Myocyte (in vitro differentiated cells): ENCODE data around the gene CRMP1. TPM values are rescaled to one million over a fixed set of nuclear protein-coding genes. Genes with fewer than 3 reads are reported as not detected.

Source experiments
- DNase-seq: peaks from one replicate; pipeline ENCODE4 v3.0.0-alpha.2; 2012; ENCODE audit warnings: low read depth
- total RNA-seq: library from RNA; depleted of rRNA; stranded (reverse); fragments of >200 nt; gene quantifications from 2 replicates; pipeline ENCODE4 v1.2.3, GENCODE V29; 2014

CRMP1 gene
- total RNA-seq, 1 donor from 2014 or later, result 23.6 TPM

DNA sequence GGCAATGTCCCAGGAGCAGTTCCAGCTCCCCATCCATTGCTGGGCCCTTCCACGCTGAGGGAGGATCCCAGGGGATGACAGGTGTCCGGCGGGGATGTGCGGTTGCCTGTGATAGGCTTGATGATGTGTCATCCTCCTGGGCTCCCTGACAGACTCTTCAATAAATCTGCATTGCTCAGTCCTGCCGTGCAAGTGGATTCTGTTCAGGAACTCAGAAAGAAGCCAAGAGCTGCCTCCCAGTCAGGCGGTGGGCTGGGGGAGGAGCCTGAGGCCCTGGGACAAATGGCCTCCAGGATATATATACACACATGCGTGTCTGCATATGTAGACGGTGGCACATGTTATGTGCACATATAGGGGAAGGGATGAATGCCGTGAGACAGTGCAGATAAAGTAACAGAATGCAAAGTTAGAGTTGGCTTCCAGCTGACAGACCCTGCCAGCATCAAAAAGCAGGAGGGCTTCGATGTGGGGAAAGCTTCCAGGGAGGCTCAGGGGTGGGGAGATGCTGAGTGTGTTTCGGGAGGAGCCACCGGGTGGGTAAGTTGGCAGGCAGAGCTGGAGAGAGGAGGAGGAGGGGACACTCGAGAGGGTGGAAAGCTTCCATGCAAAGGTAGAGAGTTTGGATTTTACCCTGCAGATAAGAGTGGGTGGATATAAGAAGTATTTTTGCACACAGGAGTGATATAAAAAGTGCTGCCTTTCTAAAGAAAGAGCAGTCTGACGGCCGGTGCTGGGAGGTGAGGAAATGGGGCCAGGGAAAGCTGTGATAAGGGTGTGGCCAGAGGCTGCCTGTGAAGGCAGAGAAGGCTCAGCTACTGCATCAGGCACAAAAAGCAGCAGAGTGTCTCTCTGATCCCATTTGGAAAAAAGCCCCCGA, 28.5 kb upstream of the CRMP1 start:
- peak; percentile 76 for DNase-seq

DNA sequence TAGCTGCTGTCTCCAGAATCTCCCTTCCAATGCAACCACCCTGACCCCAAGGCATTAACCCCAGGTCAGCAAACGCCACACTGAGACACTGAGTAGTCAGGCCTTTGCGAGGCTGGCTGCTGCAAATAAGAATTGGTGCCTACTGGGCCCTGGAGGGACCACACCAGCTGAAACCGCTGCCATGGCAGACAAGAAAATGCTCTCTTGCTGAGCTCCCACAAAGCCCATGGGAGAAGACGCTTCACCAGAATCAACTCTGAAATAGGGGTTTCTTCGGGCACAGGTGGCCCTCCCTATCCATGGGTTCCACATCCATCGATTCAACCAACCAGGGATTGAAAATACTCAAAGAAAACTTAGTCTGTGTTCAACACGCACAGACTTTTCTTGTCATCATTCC, 26.7 kb upstream of the CRMP1 start:
- no peak for DNase-seq

DNA sequence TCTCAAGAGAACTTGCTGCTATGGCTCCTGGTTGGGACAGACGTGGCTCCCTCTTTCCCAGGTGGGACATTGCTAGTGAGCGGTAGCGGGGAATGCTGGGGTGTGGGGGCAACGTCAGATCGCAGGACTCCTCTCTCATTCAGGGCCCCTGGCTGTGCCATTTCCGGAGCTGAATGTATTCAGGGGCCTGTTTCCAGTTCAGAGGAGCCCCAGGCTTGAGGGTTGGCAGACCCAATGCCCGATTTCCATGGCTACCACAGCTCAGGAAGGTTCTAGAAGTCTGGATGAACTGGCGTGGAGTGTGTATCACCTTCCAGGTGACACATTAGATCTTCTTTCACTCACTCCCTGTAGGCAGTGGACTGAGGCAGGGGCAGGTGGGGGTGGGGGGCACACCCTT, 26.2 kb upstream of the CRMP1 start:
- DNase-seq, result no peak

DNA sequence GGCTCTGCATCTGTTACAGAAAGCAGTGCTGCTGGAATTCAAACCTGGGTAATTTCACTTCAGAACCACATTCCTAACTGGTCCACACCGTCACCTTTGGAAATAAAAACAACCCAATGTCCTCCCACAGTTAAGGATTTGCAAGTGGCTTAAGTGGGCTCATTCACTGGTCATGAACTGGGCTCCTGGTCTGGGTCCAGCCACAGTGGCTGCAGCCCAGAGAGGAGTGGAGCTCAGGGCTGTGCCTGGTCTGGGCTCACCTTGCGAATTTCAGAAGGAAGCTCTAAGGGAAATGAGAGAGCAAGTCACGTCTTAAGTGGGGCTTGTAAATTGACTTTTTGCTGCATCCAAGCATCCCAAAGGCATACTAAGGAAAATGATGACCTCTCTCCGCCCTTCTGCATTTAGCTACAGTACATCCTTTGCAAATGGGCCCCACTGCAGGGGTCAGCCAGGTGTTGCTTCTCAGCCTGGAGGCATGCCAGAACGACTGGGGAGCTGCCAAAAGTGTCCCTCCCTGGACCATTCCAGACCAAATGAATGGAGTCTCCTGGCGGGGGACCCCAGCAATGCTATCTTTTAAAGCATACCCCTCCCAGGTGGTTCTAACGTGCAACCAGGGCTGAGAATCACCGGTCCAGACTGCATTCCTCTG, 25.6 kb upstream of the CRMP1 start:
- no peak for DNase-seq

DNA sequence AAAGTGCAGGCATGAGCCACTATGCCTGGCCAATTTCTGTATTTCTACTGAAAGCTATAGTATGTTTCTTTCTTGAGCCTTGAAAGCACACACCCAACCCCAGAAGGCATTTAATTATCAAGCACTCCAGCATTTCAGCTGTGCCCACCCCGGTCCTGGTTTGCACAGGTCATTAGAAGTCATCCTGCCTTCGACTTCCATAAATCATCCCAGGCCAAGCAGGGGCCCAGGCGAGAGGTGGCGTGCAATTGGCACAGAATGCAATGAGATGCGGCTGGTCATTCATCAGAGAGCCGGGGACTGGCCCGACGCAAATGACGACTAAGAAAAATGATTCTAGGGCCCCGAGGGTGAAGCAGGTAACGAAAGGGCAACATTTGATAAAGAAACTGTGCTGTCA, 24.8 kb upstream of the CRMP1 start:
- DNase-seq, result no peak

DNA sequence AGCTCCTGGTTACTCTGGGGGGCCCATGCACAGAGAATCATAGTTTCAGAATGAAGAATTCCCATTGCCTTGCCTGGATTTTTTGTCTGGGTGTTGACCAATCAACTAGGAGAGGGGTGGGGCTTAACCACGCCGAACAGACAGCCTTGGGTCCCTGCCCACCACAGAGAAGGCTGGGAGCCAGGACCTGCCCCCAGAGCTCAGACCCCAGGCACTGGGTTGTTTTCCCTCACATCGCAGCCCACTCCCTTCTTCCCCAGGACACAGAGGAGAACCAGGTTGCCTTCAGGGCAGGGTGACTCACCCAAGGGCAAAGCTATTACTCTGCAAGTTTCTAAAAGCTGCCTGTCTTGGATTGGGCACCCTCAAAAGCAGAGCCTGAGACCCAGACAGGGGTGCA, 23.3 kb upstream of the CRMP1 start:
- no peak for DNase-seq

DNA sequence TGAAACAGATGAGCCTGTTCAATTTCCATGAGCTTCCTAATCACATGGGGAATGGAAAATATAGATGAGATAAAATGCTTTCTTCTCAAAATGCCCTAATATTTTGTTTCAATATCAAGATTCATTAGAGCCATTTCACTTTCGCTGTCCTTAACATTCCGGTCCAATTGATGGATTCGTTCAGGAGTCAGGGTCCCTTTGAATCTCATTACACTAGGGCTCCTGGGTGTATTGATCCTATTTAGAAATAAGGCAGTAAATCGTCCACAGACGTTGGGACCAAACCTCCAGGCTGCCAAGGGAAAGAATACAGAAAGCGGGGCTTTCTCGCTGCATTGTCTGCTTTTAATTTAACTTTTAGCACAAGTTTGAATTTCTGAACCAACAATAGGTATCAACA, 20.6 kb upstream of the CRMP1 start:
- DNase-seq, result no peak

DNA sequence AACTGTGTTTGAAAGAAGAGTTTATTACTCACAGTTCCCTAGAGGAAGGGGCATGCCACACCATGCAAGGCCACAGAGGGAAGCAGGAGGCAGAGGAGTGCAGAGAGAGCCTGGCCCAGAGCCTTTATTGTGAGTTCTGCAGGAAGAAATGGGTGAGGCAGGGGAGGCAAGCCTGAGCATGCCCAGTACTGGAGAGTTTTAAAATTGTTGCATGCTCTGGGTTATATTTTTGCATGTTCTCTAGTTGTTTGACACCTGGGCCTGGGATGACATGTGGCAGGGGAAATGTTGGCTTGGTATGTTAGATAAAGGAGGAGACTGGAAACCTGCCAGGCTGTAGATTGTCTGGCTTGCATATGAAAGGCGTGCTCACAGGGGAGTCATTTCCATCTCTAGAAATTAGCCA, 19.7 kb upstream of the CRMP1 start:
- DNase-seq, result no peak

DNA sequence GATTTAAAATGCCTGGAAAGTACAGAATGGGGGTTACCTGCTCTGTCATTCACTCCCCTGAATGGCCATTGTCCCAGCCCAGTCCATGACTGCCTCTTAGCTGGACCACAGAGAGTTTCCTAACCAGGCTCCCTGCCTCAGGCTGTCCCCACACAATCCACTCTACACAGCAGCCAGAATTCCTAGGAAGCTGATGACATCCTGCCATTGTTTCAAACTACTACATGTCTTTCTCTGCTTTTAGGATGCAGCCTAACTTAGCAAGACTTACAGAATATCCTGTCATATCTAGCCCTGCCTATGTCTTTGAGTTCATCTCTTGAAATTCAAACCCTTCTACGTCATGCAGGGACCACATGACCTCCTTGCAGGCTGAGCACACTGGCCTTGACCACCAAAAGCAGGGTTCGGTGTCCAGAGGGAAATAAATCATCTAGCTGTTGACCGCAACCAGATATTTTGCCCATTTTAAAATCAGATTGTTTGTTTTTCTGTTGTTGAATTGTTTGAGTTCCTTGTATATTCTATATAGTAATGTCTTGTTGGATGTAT, 16.1 kb upstream of the CRMP1 start:
- DNase-seq, result peak; percentile 21

DNA sequence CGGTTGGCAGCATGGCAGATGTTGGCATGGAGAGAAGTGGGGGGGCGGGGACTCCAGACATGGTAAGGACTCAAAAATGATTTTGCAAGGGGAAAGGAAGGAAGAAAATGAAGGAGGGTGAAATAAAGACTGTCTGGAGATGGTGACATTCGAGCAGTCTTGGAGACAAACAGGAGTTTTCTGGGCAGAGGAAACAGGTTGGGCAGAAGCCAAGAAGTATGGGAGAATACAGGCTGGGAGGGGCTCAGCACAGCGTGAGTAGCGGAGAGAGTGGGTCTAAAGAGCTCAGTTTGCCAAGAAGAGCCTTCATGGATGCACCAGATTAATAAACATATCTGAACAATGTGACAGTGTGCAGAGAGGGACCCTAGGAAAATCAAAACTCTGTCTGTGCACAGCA, 13.3 kb upstream of the CRMP1 start:
- DNase-seq, result no peak

DNA sequence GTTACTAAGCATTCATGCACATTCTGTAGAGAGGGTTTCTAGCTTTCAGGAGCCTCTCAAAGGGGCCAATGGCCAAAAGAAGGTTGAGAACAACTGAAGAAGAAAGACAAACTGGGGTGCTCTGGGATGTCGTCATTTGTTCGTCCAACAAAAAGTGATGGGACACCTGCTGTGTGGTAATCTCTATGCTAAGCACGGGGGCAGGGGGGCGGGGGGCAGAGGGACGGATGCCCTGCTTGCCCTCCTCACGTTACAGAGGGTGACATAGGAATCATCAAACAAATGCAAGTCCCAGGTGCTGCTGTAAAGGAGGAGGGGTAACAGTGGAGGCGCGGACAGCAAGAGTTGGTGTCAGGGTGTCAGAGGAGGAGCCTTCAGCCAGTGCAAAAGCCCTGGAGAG, 12.8 kb upstream of the CRMP1 start:
- DNase-seq, result no peak

DNA sequence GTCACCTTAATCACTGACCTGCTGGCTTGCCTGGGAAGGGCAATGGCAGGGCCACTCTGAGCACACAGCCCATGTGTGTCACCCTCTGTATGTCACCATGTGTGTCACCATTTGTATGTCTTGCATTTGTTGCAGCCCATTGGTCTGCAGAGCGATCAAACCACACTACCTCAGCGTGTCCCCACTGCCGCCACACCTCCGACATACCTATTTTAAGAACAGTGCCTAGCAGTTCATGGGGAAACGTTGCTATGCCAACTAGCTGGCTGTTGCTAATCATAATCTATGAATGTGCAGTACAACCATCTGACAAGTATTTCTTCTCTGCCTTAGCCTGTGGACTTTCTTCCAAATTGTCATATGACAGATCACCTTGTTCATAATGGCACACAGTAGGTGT, 8.0 kb upstream of the CRMP1 start:
- peak; percentile 44 for DNase-seq

DNA sequence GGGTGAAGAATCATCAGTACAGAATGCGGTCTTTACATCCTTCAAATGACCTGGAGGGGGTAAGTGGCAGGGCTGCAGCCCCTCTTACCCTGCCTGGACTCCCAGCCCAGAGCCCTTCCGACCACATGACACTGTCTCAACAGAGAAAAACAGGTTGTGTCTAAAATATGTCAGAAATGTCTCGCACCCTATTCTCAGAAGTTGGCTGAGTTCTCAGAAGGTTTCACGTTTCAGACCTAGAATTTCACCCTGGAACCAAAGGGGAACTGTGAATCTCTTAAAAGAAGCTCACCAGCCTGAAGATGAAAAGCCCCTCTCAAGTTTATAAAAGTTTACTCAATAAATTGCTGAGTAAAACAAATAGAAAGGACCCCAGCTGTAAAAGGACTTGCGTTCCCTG, 7.0 kb upstream of the CRMP1 start:
- peak; percentile 44 for DNase-seq

DNA sequence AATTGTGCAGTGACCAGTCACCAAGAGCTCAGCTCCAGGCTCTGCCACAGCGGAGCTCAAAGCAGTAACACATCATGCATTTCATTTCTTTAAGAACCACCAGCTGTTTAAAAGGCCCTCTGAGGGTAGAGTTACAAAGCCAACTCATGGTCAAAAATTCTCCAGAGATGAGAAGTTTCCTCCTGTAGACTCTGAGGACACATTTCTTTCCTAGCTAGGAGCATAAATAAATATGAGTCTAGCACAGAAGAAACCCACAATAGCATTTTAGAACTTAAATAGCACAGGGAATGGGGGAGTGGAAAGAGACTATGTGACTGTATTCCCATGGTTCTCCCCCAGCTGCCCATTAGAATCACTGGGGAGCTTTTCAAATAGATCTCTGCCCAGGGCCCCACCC, 6.5 kb upstream of the CRMP1 start:
- DNase-seq, result peak; percentile 86

DNA sequence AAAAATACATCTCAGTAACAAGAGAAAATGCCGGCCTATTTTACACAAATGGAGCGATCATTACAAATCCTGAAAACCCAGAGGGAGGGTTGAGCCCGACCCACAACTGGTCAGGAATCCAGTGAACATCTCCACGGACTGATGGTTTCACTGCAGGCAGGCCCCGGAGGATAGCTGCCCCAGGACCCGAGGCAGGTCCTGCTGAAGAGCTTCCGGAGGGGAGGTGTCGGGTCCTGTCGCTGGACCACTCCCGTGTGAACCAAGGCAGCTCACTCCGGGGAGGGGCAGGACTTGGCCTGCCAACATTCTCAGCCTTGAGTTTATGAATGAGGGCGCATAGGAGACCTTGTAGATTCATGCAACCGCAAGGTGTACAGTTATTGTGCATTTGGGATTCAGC, 4.8 kb upstream of the CRMP1 start:
- no peak for DNase-seq

DNA sequence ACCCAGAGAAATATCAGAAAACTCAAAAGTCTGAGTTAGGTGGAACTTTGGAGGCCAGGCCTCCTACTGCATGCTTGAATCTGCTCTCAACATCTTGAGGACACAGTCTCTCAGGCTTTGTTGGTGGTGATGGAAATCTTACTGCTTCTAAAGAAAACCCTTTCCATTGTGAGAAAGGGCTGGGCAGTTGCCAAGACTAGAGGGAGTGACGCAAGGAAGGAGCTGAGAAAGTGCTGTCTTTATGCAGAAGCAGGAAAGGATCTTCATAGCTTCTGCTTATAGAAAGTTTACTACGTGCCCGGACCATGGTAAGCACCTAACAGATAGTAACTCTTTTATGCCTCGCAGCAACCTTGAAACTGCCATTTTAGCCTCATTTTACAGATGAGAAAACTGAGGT, 2.4 kb upstream of the CRMP1 start:
- DNase-seq, result no peak

DNA sequence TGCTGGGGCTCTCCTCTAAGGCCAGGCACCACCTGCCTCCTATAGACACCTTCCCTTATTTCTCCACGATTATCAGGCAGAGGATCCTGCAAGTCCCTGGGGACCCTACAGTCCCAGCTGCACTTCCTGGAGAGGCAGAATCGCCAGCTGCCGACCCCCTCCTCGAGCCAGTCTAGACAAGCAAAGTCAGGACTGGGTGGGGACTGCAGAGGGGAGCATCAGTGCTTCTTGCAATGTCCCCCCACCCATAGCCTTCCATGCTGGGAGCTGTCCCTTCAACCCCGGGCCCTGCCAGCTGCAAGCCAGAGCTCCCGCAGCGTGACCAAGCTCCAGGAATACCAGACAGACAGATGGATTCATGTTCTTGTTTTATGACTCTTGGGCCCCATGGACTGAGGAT, 1.4 kb upstream of the CRMP1 start:
- peak; percentile 32 for DNase-seq

DNA sequence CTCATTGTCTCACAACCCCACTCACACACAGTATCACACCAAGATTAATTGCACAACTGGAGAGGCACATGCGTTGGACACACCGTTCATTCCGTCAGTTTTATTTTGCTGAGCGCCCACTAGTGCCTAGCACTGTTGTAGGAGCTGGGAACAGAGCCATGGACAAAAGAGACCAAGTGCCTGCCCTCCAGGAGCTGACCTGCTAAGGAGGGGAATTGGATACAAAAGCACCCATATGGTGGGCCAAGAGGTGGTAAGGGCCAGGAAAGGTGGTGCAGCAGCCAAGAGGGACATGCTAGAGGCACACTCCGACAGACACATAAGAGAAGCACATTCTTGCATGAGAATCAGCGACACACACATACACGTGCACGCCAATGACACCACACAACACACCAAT, 705 bp upstream of the CRMP1 start:
- no peak for DNase-seq

DNA sequence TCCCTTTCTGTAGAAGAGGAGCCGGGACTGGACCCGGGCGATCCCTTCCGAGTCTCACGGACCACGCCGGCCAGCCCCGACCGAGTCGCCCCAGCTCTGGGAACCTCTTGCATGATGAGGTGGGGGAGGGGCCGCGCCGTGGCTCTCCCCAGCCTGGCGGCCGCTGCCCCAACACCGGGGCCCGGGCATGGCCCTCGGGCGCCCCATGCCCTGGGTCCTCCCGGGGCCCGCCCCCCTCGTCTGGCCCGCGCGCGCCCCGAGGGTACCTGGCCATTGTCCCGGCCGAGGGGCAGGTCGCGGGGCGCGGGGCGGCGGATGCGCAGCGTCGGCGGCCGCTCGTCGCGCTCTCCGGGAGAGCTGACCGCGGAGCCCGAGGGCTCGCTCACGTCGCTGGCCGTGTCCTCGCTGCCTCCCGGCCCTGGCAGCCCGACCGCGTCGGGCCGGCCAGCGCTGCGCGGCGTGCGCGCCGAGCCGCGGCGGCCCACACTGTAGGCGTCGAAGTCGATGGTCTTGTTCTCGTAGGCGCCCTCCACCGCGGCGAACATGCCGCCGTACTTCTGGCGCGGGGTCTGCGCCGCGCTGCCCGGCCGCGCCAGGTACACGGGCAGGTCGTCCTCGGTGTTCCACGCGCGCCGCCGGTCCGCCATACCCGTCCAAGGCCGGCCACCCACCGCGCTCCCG, 423 bp downstream of the CRMP1 start:
- no peak for DNase-seq

DNA sequence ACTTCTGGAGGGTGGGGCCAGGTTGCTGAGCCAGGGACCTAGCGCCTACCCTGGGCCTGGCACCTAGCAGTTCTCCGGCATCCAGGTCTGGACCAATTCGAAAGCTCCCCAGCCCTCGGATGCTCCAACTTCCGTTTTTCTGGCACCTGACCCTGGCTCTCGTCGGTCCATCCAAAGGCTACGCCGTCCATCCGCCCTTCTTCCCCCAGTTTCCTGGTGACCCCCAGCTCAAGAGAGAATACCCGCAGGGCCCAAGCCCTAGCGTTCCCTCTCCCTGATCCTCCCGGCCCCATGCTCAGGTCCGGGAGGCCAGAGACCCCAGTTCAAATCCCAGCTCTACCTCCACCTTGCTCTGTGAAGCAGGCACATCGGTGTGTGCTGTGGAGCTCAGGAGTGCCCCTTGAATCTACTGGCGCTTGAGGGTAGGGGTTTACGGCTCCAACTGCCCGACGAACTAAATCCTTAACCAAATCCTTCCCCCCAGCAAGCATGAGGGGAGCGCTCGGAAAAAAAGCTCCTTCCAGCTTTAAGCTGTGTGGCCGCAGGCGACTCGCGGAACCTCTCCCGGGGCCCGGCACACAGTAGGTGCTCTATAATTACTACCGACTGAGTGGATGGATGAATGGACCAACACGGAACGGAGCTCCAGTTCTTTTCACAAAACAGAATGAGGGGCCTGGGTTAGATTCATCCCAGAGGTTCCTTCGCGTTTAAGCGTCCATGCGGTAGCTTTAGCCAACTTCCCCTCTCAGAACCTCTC, 1.1 kb downstream of the CRMP1 start:
- no peak for DNase-seq

DNA sequence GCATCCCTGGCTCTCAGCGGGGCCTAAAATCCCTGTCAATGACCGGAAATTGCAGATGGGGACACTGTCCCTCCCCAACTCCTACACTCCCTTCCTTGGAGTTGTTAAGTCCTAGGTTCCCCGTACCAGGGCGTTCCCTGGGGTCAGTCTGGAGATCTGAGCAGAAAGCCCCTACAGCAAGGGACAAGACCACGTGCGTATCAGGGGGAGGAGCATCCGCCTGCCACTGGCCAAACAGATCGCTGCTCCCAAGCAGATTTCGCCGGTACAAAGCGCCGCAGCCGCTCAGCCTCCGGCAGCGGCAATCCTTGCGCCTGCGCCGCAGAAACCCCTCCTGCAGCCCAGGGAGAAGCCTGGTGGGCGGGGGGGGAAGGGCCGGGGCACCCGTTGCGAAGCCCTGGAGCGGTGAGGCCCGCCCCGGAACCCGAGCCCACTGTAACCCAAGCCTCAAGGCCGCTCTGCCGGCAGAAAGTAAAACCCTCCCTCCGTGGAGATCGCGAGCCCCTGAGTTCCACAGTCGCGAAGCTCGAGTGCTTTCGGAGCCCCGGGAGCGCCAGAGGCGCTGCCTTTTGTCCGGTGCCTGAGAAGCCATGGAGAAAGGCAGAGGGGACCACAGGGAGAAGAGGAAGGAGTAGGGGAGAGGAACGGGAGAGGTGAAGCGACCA, 2.7 kb downstream of the CRMP1 start:
- DNase-seq, result peak; percentile 41
